Prostate gland (tissue), 2 donors: Measurements from ENCODE around the gene BTBD18.

ENCODE experiments used
- CTCF ChIP-seq, 4 experiments: fragments of 200-600 bp in 2 of 4; fragments of 450-650 bp in 2 of 4; sonication (generic) in 2 of 4; IDR thresholded peaks; 1 replicate in 3 of 4; 2 replicates in 1 of 4; pipeline ENCODE4 v1.5.1; 2016 to 2019; ENCODE audit warnings: antibody characterized with exemption in 4 of 4, mild to moderate bottlenecking in 2 of 4, moderate library complexity in 2 of 4
- POLR2AphosphoS5 ChIP-seq: sonication (generic); formaldehyde crosslinking; IDR thresholded peaks from one replicate; pipeline ENCODE4 v1.6.1; 2017; ENCODE audit warnings: antibody characterized with exemption

DNA sequence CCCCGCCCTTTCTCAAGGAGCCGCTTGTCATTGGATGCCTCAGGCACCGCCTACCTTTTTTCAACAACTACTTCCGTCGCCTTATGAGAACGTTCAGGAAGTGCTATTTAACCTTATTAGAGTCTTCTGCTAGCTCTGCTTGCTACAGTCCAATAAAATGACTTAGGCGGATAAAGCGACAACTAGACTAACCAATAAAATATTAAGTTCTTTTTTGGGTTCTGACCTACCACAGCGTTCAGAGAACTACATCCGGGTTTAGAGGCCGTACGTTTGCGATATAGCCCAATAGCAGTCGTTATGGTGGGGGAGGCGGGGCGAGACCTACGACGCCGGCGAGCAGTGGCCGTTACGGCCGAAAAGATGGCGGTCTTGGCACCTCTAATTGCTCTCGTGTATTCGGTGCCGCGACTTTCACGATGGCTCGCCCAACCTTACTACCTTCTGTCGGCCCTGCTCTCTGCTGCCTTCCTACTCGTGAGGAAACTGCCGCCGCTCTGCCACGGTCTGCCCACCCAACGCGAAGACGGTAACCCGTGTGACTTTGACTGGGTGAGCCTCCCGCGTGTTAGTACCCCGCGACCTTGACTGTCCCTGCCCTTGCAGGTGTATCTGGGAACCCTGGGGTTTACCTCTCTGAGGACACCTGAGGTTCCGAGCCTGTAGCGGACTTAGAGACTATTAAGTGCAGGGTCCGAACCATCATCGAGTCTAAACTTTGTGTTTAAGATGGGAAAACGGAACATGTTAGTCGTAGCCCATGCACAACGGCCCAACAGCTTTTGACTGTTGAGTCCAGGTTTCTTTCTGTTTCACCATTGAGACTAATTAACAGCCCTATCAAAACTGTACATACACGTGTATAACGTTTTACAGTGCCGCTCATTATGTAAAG, 39.1 kb downstream of the BTBD18 start, which contains the start of gene TMX2:
- TF ChIP-seq CTCF (IDR thresholded peaks at IDR 0.05): no peak
- TF ChIP-seq POLR2AphosphoS5: peak; percentile 93
